Stomach (tissue), 4 donors: Measurements from ENCODE around the gene SLC46A2.

ENCODE experiments used
- EP300 ChIP-seq: sonication (generic); formaldehyde crosslinking; IDR thresholded peaks from one replicate; pipeline ENCODE4 v1.6.1; 2017; ENCODE audit warnings: antibody characterized with exemption
- POLR2A ChIP-seq, 4 donors: fragments of 450-650 bp; IDR thresholded peaks; one replicate each; pipeline ENCODE4 v1.6.1; 2016; ENCODE audit warnings: antibody characterized with exemption in 4 of 4, control low read depth in 2 of 4, mild to moderate bottlenecking in 1 of 4, moderate library complexity in 1 of 4
- TF ChIP-seq, protein P1 (sequence below), 7 experiments: fragments of 450-650 bp in 4 of 7; fragments of 200-600 bp in 3 of 7; sonication (generic) in 3 of 7; IDR thresholded peaks; one replicate each; pipeline ENCODE4 v1.5.1; 2016 to 2019; ENCODE audit warnings: antibody characterized with exemption in 7 of 7, control low read depth in 2 of 7, mild to moderate bottlenecking in 1 of 7

GRCh38 chr9:112856843-112857242 is 33.8 kb downstream of the SLC46A2 start:
- TF ChIP-seq, protein P1, sequence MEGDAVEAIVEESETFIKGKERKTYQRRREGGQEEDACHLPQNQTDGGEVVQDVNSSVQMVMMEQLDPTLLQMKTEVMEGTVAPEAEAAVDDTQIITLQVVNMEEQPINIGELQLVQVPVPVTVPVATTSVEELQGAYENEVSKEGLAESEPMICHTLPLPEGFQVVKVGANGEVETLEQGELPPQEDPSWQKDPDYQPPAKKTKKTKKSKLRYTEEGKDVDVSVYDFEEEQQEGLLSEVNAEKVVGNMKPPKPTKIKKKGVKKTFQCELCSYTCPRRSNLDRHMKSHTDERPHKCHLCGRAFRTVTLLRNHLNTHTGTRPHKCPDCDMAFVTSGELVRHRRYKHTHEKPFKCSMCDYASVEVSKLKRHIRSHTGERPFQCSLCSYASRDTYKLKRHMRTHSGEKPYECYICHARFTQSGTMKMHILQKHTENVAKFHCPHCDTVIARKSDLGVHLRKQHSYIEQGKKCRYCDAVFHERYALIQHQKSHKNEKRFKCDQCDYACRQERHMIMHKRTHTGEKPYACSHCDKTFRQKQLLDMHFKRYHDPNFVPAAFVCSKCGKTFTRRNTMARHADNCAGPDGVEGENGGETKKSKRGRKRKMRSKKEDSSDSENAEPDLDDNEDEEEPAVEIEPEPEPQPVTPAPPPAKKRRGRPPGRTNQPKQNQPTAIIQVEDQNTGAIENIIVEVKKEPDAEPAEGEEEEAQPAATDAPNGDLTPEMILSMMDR (IDR thresholded peaks at IDR 0.05), result no peak
- TF ChIP-seq POLR2A (IDR thresholded peaks at IDR 0.05), result no peak
- no peak for TF ChIP-seq EP300
